ENCODE results near the gene ZNF333.

DNA sequence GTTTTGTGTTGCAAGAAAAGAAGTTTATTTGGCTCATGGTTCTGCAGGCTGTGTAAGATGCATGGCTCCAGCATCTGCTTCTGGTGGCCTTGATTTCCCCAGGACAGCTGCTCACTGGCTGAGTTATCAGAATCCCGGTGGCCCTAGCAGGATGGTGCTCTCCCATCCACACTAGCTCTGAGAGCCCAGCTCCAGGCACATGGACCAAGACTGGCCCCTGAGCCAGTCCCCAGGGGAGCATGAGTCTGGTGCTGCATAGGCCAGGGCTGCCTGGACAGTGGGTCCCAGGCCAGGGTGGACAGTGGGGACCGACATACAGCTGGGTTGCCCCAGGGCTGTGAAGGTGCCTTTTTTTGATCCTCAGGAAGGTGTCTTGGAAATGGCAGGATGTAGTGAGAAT is 78.2 kb downstream of the ZNF333 start:
- TF ChIP-seq, protein P1, sequence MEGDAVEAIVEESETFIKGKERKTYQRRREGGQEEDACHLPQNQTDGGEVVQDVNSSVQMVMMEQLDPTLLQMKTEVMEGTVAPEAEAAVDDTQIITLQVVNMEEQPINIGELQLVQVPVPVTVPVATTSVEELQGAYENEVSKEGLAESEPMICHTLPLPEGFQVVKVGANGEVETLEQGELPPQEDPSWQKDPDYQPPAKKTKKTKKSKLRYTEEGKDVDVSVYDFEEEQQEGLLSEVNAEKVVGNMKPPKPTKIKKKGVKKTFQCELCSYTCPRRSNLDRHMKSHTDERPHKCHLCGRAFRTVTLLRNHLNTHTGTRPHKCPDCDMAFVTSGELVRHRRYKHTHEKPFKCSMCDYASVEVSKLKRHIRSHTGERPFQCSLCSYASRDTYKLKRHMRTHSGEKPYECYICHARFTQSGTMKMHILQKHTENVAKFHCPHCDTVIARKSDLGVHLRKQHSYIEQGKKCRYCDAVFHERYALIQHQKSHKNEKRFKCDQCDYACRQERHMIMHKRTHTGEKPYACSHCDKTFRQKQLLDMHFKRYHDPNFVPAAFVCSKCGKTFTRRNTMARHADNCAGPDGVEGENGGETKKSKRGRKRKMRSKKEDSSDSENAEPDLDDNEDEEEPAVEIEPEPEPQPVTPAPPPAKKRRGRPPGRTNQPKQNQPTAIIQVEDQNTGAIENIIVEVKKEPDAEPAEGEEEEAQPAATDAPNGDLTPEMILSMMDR (IDR thresholded peaks at IDR 0.05; ENCODE audit: poor library complexity, severe bottlenecking): no peak
- TF ChIP-seq EZH2 (IDR thresholded peaks at IDR 0.05; ENCODE audit: borderline replicate concordance, insufficient read depth, low read length, poor library complexity, severe bottlenecking) (no peak), POLR2AphosphoS5 (IDR thresholded peaks at IDR 0.05) (no peak), TAF1 (IDR thresholded peaks at IDR 0.05; ENCODE audit: low read depth) (no peak), RAD21 (conservative IDR thresholded peaks at IDR 0.05) (no peak), EP300 (conservative IDR thresholded peaks at IDR 0.05; ENCODE audit: poor library complexity, severe bottlenecking) (no peak)

All from neural cell (in vitro differentiated cells).